ENCODE measurements around the gene USP25.

USP25 gene

DNA sequence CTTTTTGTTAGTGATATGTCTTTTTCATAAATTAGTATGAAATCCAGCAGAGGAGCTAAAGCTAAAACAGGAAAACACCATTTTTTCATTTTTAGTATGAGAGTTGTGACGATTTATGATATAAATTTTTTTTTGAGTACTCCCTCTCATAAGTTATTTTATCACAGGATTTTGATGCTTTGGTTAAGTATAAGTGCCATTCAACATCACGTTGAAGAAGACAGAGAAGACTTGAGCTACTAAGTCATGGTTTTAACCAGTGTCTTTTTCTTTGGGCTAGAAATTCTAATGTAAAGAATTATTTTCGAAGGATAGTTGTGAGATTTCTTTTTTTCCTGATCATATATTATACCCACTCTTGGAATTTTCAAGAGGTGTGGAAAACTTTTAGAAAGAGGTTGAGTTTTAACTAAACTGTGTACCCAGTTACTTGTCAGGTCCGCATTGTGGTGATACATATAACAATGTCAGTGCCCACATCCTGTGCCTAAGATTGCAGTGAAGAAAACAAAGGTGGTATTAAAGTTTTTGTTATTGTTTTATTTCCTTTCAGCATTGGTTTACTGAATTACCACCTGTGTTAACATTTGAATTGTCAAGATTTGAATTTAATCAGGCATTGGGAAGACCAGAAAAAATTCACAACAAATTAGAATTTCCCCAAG is 93.8 kb downstream of the USP25 start:
- no peak for DNase-seq

DNA sequence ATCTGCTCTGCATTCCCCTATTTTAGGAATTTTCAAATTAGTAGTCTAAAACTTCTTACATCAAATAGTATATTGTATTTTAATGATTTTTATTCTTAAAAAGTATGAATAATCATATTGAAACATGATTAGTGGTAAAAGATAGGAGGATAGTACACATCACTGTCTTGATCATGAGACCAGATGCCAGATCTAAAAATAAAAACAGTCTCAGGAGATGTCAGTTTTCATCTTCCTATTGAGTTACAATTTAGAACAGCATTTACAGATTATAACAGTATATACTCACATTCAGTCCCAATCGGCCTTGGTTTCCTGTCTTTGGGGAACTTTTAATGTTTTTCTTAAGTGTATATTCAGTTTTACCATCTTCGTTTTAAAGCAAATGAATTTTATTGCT is 95.9 kb downstream of the USP25 start:
- no peak for DNase-seq

GRCh38 chr21:15826147-15826780 is 96.5 kb downstream of the USP25 start:
- no peak for DNase-seq

- DNase-seq = no peak
These were observed 97.3 kb downstream of the USP25 start for GRCh38 chr21:15826908-15827601.

- no peak for DNase-seq
These were observed 101.7 kb downstream of the USP25 start for GRCh38 chr21:15831497-15831896.

GRCh38 chr21:15837645-15838044 is 107.9 kb downstream of the USP25 start:
- DNase-seq = no peak

GRCh38 chr21:15839026-15839425 is 109.2 kb downstream of the USP25 start:
- DNase-seq = no peak

DNA sequence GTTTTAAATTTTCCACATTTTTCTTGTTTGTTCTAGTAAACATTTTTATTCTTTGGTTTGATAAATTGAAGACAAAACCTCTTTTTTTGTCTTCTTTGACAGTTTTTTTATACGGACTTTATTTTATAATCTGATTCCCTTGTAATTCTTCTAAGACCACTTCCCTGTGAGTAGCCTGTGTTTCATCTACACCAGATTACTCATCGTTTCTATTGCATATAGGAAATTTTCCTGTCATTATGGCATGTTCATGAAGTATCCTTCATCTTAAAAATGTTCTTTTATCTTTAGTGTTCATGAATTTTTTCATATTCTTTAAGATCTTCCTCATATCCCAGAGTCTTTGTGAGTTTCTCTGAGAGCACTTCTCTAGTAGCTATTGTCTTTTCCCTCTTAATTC is 109.8 kb downstream of the USP25 start:
- DNase-seq = no peak

DNA sequence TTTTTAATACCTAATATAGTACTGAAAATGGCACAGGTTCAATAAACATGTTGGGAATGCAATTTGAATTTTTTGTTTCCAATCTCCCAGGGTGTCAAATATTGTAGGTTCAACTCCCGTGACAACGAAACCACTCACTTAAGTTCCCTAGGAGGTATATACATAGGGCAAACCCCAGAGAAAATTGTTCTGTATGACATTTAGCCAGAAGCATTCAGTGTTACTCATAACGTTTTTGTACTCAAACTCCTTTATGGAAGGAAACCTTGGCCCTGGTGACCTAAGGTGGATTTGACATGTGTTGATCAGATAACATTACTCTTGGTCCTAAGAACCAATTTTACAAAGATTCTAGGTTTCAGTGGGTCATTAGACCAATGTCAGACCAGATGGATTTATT is 110.6 kb downstream of the USP25 start:
- no peak for DNase-seq

DNA sequence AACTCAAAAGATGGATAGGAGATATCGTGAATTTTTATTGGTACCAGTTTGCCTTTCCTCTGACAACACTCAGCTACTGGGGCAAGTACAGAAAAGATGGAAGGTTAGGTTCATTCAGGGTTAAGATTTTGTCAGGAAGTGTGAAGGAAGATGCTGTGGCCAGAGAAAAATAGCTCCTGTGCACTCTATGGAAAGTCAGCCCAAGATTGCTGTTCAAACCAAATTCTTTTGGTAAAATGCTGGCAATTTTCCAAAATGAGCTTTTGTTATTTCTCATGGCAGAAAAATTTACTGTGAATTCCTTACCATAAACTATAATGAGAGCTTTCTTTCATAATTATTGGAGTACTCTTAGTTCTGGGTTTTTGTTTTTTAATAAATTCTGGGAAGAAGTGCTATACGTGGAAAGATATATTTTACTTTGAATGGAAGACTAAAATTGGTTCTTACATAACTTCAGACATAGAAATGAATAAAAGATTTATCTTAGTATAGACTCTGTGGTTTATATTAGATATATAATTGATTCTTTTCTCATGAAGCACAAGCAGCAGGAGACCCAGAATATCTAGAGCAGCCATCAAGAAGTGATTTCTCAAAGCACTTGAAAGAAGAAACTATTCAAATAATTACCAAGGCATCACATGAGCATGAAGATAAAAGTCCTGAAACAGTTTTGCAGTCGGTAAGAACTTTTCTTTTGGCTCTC is 112.2 kb downstream of the USP25 start:
- DNase-seq = no peak

DNA sequence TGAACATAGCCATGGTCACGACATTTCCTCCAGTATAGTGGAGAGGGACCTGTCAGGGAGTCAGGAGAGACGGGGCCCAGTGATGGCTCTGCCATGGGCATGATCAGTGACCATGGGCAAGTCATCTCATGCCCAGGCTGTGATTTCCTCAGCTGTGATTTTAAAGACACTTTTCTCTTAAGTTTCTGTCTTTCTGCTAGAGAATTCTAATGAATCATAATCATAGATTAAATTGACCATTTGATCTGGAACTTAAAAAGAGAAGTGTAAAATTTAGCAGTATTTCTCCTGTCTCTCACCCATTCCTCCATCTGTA is 112.7 kb downstream of the USP25 start:
- DNase-seq = no peak

DNA sequence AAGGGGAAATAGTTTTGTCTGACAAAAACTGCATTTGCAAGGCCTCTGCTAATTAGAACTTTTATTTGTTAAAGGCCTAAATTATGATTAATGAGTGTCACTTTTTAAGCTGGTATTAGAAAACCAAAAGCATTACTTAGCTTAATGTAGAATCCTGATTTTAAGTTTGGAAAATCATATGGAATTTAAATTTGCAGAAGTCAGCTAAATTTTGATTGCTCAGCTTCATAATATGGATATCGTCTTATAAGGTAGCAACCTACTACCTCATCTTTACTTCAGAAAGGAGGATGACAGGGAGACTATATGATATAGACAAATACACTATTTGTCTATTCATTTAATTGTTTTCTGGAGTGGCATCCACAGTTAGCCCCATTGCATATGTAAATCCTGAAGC is 114.0 kb downstream of the USP25 start:
- DNase-seq = no peak

DNA sequence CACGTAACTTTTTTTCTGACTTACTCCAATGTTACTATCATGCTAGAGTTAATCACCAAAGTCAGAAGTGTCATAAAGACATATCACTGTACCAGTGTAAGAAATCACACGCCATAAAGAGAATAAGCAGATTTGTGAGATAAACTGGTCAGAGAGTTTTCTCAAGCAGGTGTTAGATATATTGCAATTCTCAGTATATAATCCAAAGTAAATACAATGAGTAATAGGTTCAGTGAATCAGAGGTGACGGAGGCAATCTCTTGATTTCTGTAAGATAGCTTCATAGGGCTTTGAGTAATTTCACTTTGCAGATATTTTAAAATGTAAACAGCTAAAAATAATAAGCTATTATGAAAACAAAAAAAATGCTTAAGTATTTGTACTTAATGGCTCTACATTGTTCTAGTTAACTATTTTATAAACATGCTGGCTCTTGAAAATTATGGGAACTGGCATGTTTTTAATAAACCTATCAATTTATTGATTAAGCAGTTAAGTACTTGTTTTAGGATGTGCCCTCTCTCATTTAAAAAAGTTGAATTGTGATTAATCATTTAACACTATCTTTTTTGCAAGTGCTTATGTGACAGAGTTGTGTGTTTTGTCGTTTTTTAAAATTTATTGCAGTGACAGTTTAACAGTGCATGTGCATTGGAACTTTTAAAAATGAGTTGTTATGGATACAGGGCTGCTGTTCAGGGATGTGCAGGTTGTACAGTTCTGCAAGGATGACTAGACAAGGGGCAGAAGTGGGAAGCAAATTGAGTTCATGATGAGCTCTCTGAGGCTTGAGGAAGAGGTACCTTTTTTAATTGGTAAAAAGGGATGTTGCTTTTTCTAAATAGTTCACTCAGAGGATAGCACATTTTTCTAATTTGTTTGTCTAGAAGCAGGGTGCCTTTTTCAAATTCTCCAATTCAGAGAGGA is 119.1 kb downstream of the USP25 start:
- no peak for DNase-seq

DNA sequence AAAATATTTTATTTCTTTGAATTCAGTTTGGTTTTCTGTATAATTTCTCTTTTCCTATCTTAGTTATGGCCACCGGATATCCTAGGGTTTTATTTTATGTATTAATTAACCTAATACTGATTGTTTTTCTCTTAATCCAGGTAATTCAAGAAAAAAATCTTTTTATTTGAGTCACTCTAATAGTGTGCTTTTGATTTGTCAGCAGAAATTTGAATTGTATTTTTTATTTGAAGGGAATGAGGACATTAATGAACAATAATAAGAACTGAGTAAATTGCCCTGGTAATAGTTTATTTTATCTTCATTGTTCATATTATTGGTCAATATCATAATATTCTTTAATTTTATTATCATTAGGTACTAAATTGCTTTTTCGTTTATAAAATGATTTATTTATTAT is 120.1 kb downstream of the USP25 start:
- no peak for DNase-seq

GRCh38 chr21:15850645-15851044 is 120.9 kb downstream of the USP25 start:
- DNase-seq = no peak

GRCh38 chr21:15852146-15852545 is 122.4 kb downstream of the USP25 start:
- DNase-seq = no peak

DNA sequence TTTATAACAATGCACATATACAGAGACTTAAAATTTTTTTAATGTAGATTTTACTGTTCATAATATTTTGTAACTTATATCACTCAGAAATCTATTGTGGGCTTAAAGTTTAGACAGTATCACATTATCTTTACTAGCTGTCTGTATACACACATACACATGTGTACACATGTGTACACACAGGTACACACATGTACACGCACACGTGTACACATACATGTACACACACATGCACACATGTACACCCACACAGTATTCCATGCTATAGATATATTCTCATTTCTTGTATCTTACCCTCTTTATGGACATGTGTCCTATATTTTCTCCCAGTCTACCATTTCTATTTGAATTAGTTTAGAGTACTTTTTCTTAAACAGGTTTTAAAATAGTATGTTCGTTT is 123.3 kb downstream of the USP25 start:
- DNase-seq = no peak

DNA sequence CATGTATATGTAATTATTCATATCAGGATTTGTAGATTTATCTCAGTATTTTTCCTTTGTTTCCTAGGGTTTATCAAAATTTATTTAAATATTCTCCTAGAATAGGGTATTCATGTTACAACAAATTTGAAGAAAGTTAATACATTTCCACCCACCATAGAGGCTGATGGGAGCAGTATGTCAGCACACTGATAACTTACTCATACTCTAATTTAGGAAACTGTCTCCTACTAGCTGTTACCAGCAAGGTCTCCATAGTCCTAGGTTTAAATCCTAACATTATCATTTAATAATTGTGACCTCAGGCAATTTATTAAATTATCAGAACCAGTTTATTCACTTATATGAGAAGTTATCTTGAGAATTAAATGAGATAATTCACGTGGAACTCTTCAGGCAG is 127.0 kb downstream of the USP25 start:
- no peak for DNase-seq

DNA sequence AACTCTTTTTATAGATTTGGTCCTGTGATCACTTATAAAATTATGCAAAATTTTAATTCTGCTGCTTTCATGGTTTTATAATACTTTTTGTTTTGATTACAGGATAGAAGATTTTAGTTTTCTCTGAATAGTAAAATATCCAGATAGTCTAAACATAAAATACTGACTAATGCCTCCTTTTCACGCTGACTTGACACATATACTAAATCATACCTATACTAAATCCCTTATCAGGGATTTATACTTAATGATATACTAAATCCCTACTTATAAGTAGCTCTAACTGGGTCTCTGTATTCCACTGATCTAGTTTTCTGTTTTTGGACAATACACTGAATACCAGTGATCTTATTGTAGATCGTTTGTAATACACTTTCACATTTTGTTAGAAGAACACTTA is 128.0 kb downstream of the USP25 start:
- DNase-seq = no peak

DNA sequence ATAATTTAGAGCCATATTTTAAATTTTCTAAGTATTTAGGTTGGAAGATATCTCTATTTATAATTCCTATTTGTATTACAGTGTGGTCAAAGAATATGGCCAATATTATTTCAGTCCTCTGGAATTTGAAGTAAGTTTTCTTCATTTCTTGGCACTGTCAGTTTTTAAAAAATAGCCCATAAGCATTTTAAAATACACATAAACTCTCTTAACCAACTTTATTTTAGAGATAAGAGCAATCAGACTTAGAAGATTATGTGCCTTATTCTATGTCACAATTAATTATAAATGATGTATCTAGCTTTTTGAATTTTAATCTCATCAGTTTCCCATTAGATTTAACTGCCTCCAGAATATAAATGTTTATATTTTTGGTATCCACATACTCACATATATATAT is 130.8 kb downstream of the USP25 start:
- DNase-seq = no peak

DNA sequence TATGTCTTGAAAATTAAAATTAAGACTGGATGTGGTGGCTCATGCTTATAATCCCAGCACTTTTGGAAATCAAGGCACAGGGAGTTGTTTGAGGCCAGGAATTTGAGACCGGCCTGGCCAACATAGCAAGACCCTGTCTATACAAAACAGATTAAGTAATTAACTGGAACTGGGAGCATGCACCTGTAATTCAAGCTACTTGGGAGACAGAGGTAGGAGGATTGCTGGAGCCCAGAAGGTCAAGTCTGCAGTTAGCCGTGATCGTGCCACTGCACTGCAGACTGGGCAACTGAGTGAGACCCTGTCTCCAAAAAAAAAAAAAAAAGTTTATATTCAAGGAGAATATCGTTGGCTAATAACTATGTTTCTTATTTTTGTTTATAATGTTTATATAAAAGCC is 139.2 kb downstream of the USP25 start:
- DNase-seq = no peak

DNA sequence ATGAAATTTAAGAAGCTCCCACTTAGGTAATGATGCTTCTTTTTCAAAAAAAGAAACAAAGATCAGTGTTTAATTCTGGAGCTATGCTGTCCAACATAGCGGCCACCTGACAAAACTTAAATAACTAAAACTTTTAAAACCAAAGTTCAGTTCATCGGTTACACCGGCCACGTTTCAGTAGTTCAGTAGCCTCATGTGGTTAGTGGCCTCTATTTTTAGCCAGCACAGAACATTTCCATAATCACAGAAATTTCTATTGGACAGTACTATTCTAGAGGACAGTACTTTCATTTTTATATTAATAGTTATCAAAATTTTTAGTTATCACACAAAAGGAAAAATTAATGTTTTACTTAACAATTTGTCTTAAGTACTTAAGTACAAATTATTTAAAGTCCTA is 141.0 kb downstream of the USP25 start:
- DNase-seq = no peak

GRCh38 chr21:15872236-15872635 is 142.5 kb downstream of the USP25 start:
- no peak for DNase-seq

Data from activated CD4-positive, alpha-beta T cell treated with anti-CD3 and anti-CD28 coated beads for 1 hour (primary cell).